Stimulated activated CD4-positive, alpha-beta T cell treated with anti-CD3 and anti-CD28 coated beads, Interleukin-4, amount 100 ng/mL, for 48 hours (primary cell): ENCODE data around the gene ZNF668.
A peak's percentile ranks its signal among the peaks of the same experiment; 100 is the strongest.

Source experiments
- DNase-seq, 2 donors: peaks; one replicate each; pipeline ENCODE4 v3.0.0-alpha.2; 2020; ENCODE audit warnings: low read depth in 2 of 2

Gene ZNF668

DNA sequence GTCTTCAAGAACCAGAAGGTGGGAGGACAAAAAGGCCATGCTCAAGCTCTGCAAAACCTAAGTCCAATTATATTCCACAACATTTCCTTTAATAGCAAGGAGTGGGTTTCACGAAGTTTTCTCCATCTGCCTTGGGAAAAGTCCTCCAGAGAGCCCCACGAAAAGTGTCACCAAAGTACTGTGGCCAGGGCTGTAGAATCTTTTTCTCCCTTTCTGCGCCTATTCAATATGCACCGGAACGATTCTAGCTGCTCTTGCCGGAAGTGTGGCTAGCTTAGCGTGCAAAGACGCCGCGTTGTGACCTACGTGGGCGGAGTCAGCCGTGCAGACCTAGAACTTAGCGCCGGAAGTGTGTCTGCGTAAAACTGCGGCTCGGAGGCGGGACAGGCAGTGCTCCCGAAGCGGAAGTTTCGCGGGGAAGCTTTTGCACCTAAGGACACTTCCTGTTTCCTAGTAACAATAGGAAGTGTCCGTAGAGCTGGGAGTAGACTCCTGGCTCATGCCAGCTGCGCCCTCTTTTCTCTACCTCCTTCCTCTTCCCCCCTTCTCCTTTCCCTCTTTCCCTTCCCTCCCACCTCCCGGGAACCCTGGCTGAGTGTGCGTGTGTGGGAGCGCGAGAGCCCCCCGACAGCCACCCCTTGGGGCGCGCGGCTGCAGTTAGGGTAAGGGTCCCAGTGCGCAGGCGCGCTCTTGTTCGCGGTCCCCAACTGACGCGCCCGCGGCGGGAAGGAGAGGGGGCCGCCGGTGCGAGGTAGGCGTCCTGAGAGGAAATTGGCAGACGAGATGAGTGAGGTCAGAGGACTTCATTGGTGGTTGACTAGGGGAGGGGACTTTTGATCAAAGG lies at the start of gene ZNF668, which contains the start of gene ZNF646:
TSS of gene ZNF668 (minus strand) at position 271 of the 844 bp plus-strand sequence. CDS start 9,781 bp downstream, outside the sequence.
TSS of gene ZNF646 (plus strand) at position 453 of the 844 bp plus-strand sequence. CDS start 1,903 bp downstream, outside the sequence.
- peak; percentile 95 to 98 for DNase-seq

DNA sequence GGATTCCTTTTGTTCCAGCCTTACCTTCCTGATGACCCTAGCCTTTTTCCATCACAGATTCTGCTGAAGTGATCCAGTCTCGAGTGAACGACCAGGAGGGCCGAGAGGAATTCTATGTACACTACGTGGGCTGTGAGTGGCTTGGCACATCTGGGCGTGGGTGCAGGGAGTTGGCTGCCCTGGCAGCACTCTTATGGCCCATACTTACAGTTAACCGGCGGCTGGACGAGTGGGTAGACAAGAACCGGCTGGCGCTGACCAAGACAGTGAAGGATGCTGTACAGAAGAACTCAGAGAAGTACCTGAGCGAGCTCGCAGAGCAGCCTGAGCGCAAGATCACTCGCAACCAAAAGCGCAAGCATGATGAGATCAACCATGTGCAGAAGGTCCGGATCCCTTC lies 46.1 kb upstream of the ZNF668 start:
- DNase-seq, result no peak

DNA sequence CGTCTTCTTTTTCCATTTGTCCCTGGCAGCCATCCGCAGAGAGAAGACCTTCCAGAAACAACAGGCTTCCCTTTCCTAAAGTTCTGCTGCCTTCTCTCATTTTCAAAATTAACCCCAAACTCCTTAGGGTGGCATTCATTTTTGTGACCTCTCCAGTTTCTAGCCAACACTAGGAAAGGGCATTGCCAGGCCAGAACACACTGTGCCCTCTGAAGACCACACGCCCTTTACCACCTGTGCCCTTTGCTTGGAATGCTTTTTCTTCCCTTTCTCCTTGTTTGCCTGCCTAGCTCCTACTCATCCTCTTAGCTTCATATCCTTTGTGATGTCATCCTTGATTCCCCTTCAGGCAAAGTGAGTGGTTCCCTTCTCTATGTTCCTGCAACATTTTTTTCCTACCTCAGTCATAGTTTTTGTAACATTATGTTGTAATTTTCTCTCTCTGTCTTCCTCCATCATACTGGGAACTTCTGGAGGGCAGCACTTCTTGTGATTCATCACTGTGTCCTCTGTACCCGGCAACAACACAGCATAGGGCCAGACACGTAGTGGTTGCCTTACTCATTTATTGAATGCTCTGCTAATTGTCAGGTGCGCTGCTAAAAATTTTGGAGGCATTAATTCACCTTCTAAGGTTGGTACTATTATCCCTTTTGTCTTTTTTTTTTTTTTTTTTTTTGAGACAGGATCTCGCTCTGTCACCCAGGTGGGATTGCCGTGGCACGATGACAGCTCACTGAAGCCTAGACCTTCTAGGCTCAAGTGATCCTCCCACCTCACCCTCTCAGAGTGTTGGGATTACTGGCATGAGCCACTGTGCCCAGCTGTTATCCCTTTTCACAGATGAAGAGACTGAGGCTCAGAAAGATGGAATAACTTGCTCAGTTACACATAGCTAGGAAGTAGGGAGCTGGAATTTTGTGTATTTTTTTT lies 44.4 kb upstream of the ZNF668 start:
- no peak for DNase-seq

DNA sequence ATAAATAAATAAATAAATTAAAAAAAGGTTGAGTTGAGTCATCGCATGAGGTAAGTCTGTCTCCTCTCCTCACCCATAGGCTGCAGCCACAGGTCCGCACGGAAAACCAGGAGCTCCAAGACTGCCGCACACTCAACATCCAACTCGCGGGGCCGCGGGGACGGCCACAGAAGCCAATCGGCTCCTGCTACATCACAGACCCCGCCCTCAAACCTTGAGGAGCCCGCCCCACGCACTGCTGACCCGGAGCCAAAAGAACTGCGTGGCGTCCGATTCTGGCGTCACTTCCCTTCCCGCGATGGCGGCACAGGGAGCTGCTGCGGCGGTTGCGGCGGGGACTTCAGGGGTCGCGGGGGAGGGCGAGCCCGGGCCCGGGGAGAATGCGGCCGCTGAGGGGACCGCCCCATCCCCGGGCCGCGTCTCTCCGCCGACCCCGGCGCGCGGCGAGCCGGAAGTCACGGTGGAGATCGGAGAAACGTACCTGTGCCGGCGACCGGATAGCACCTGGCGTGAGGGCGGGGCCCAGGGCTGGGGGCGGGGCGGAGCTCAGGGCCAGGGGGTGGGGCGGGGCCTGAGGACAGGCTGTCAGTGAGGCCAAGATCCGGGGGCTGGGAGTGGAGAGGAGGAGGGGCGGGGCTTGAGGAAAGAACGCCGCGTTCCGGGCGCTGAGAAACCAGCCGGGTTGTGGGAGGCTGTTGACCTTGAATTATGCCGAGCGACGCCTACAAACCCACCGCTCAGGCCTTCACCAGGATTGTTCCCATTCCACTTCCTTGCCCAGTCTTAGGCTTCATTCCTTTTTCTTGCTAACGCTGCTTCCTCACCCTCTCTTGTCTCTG lies 43.6 kb upstream of the ZNF668 start, which contains the start of gene KAT8:
TSS of gene KAT8 (plus strand) at position 281 of the 839 bp plus-strand sequence. CDS start at position 299, 18 bp downstream.
- peak; percentile 96 to 98 for DNase-seq

DNA sequence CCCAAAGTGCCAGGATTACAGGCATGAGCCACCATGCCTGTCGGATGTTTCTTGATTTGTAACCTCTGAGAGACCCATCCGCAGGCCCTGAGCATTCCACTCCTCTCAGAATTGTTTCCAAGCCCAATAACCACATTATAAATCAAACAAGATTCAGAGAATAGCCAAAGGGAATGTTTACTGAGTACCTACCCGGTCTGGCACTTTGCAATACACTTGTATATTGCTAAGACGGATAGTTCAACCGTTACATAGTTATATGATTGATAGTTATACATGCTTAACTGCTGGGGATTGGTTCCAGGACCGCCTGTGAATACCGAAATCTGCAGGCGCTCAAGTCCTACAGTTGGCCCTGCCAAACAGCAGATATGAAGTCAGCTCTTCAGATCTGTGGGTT lies 40.4 kb upstream of the ZNF668 start:
- DNase-seq, result no peak

DNA sequence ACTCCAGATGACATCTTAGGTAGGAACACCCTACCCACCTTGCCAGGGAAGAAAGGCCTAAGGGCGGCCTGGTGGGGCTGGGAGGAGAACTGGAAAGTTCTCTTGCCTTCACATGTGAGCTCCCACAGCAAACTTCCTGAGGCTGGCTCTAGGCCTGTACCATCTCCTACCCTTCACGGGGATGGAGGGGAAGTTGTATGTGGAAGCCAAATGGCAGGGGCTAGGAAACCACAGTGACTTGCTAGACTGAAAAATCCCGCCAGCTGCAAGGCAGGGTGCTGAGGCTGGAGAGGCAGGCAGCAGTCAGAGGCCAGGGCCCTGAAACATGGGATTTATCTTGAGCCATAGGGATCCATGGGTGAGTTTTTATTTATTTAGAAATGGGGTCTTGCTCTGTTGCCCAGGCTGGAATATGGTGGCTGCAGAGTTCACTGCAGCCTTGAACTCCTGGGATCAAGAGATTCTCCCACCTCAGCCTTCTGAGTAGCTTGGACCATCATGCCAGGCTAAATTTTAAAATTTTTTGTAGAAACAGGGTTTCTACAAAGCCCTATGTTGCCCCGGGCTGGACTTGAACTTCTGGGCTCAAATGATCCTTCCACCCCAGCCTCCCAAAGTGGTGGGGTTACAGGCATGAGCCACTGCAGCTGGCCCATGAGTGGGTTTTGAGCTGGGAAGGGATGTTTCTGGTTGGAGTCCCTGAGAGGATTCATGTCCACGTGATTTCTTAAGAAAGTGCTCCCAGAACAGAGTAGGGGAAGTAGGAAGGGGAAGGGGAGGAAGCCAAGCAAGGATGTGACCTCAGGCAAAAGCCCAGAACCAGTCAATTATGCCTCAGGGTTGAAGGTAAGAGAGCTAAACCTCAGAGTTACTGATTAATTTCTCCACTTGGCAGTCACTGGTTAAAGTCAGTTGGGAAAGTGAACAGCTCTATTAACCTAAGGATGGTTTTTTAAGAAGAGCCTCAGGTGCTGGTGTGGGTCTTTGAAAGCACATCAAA lies 39.4 kb upstream of the ZNF668 start:
- DNase-seq, result no peak

DNA sequence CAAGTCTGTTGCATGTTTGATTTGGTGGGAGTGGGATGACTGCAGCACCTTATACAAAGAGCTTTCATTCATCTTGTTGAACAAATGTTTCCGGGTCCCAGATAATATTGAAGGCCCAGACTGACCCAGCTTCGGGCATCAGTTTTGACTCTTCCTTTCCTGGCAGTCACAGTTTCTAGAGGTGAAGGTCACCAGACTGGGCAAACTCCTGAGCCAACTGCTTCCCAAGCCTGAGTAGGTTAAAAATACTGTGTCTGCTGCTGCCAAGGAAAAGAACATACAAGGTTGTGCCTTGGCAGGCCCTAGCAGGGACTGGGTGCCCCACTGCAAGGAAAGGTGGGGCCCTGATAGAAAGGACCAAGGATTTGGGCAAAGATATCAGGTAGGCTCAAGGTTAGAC lies 38.7 kb upstream of the ZNF668 start:
- no peak for DNase-seq

DNA sequence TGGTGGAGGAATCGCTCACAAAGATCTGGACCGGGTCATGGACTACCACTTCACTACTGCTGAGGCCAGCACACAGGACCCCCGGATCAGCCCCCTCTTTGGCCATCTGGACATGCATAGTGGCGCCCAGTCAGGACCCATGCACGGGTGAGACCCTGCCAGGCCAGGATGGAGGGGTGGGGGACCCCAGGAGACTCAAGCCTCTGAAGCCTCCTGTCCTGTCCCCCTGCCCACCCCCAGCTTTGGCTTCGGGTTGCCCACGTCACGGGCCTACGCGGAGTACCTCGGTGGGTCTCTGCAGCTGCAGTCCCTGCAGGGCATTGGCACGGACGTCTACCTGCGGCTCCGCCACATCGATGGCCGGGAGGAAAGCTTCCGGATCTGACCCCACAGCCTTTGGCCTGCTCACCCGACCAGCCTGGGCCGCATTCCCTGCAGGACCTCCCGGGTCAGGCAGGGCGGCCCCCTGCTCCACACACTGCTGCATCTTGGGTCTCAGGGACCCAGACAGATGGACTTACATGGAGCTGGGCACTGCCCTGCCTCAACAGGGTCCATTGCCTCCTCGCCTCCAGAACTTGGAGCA lies 37.9 kb upstream of the ZNF668 start:
- no peak for DNase-seq

DNA sequence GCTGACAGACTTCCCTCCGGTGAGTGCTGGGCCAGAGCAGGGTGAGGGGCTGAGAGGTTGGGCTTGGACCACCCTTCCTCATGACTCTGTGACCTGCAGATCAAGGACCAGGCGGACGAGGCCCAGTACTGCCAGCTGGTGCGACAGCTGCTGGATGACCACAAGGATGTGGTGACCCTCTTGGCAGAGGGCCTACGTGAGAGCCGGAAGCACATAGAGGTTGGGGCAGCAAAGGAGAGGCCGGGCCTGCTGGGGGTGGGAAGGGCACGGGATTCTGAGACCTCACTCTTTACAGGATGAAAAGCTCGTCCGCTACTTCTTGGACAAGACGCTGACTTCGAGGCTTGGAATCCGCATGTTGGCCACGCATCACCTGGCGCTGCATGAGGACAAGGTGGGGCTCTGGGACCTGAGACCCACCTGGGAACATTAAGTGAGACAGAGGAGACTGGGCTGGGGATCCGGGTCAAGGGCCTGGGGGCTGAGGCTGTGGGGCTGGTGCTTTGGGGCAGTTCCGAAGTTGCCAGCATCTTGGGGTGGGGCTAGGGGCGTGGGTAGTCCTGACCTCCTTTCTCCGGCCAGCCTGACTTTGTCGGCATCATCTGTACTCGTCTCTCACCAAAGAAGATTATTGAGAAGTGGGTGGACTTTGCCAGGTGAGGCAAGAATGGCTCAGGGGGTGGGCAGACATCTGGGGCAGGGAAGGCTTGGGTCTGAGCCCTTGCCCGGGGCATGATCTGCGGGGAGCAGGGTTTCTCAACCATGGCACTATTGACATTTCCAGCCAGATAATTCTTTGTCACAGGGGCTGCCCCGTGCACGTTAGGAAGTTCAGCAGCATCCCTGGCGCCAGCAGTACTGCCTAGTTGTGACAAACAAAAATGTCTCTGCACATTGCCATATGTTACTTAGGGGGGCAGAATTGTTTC lies 36.3 kb upstream of the ZNF668 start:
- no peak for DNase-seq

DNA sequence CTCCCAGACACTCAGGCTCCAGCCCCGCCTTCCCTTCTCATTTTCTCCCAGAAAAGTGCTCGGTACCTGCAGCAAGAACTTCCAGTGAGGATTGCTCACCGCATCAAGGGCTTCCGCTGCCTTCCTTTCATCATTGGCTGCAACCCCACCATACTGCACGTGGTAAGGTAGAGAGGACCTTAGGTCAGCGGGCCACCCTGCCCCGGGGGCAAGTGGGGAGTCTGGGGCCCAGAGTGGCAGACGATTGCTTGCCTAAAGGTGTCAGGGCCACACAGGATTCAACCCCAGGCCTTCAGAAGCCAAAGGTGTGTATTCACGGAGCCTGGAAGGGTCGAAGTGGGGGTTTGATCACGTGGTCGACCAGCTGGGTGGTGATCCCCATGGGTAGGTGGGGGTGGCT lies 35.6 kb upstream of the ZNF668 start:
- no peak for DNase-seq

DNA sequence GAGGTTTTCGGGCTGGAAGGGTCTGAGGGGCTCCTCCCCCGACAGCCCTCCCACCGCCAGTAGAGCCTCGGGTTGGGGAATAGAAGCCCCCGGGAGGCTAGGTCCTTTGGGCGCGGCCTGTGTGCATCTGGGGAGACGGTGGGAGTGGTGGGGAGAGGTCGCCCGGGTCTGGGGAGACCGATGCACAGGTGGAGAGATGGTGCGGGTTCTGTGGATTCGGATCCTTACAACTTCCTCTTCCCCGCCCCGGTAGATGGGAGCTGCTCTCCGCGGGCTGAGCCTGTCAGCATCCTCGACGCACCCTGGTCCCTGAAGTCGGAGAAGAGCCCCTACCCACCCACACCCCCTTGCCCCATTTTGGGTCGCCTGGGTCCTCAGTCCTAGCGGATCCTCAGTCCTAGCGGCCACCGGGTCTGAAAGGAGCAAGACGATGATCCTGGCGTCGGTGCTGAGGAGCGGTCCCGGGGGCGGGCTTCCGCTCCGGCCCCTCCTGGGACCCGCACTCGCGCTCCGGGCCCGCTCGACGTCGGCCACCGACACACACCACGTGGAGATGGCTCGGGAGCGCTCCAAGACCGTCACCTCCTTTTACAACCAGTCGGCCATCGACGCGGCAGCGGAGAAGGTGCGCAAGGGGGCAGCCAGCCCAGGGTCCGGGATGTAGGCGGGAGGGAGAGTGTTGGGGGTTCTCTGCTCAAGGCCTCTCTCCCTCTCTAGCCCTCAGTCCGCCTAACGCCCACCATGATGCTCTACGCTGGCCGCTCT lies 34.9 kb upstream of the ZNF668 start:
- no peak for DNase-seq

DNA sequence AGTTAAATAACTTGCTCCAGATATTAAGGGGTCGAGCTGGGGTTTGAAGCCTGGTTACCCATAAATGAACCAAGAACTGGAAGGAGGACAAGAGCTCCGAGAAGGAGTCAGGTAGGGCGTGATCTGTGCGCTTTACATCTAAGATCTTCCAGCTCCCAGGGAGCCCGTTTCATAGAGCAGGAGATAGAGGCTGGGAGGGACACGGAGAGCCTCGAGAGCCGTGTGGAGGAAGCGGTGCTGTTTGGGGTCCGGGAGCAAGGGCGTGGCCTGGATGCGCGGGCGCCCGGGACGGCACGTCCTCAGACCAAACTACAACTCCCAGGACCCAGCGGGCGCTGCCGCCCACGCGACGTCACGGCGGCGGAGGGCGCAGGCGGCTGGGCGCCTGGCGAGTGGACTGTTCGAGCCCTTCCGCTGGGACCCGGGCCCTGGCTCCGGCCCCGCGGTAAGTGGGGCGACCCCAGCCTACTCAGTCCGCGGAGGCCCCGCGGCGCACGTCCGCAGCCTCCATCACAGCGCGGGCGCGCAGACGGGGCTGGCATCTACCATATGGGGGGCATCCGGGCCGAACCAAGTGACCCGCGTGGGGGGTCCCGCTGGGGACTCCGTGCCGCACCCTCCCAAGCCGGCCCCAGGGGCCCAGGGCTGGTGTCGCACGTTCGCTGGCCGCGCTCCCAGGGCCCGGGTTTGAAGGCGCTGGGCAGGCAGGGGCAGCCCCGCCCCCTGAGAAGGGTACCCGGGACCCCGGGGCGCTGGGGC lies 34.2 kb upstream of the ZNF668 start, which contains the start of gene BCKDK:
TSS of gene BCKDK (plus strand) at position 352 of the 759 bp plus-strand sequence. CDS start 838 bp downstream, outside the sequence.
- peak; percentile 65 to 80 for DNase-seq

DNA sequence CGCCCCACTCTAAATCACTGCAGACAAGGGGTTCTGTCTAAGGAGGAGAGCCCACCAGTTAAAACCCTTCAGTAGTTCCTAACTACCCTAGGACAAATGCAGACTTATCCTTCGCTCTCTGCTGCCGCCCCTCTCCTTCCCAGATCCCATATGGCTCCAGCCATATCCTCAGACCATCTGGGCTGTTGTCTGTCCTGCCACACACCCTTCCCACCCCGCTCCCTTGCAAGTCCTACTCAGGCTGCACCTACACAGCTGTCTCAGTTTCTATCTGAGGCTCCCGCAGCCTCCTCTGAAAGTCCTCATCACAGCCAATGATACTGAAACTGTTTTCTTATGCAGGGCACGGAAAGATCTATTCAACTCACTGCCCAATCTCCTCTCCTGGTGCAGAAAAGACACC lies 33.4 kb upstream of the ZNF668 start:
- DNase-seq, result peak; percentile 28 to 45

DNA sequence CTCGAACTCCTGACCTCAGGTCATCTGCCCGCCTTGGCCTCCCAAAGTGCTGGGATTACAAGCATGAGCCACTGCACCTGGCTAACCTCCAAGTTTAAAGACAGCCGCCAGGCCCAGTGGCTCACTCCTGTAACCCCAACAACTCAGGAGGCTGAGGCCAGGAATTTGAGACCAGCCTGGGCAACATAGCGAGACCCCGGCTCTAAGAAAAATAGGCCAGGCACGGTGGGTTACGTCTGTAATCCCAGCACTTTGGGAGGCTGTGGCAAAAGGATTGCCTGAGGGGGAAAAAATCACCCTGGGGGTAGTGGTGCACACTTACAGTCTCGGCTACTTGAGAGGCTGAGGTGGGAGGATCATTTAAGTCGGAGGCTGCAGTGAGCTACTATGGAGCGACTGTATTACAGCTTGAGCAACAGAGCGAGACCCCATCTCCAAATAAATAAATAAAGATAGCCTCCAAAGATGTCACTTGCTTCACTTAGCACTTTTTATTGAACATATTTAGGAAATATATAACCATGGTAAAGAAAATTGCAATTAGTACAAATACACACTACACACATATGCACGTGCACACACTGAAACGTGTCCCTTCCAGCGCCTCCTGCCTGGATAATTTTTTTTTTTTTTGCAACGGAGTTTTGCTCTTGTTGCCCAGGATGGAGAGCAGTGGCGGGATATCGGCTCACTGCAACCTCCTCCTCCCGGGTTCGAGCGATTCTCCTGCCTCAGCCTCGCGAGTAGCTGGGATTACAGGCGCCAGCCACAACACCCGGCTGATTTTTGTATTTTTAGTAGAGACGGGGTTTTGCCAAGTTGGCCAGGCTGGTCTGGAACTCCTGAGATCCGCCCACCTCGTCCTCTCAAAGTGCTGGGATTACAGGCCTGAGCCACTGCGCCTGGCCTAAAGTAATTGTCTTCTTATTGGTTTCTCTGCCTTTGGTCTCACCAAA lies 32.7 kb upstream of the ZNF668 start:
- no peak for DNase-seq

DNA sequence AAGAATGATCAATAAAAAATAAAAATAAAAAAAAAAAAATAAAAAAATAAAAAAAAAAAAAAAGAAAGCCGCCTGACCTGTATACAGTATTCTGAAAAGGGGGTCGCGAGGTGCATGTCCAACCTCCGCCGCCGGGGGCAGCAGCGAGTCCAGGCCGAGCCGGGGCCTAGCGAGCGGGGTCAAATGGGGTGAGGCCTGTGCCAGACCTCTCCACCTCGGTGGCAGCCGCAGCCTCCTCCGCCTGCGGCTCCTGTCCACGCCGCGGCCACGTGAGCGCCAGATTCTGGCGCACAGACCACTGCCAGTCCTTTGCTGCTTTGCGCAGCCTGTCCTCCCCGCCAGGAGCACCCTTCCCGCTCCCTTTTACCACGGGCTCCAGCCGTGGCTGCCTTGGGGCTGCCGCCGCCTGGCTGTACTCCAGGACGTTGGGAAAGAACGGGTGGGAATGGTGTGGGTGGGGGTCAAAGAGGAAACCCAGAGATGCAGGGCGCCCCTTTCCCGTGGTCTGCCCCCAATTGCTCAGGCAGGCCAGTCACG lies 31.7 kb upstream of the ZNF668 start:
- DNase-seq, result peak; percentile 78 to 85
